SHP77 (cell line): Measurements from ENCODE around the gene USP54.

Source experiments
- DNase-seq, 2 experiments: peaks; one replicate each; lab custom pipeline; 2025; lab: John Stamatoyannopoulos, UW

USP54 gene

GRCh38 chr10:73467206-73467605 is 123.9 kb downstream of the USP54 start:
- no peak for DNase-seq

- DNase-seq = no peak
These were observed 125.0 kb downstream of the USP54 start for GRCh38 chr10:73465978-73466726.

- DNase-seq = no peak
These were observed 130.2 kb downstream of the USP54 start for GRCh38 chr10:73460897-73461296.

GRCh38 chr10:73459683-73460314 is 131.3 kb downstream of the USP54 start:
- DNase-seq = no peak

GRCh38 chr10:73456187-73456890 is 134.8 kb downstream of the USP54 start:
- DNase-seq = no peak

GRCh38 chr10:73449113-73449512 is 142.0 kb downstream of the USP54 start:
- DNase-seq = no peak

GRCh38 chr10:73448384-73448783 is 142.8 kb downstream of the USP54 start:
- no peak for DNase-seq
